Activated T-cell treated with anti-CD3 and anti-CD28 coated beads for 1 hour (primary cell): ENCODE data around the gene KRTAP5-5.
"Not testable (repeated sequence)": the region's sequence is repeated elsewhere in the genome, so short reads cannot be mapped to it uniquely, and the experiment has no call there.

Experiments
- DNase-seq: peaks from one replicate; pipeline ENCODE4 v3.0.0-alpha.2; 2020; ENCODE audit warnings: low read depth

KRTAP5-5 gene

GRCh38 chr11:1656670-1657069 lies 27.1 kb downstream of the KRTAP5-5 start:
- DNase-seq, result no peak

DNA sequence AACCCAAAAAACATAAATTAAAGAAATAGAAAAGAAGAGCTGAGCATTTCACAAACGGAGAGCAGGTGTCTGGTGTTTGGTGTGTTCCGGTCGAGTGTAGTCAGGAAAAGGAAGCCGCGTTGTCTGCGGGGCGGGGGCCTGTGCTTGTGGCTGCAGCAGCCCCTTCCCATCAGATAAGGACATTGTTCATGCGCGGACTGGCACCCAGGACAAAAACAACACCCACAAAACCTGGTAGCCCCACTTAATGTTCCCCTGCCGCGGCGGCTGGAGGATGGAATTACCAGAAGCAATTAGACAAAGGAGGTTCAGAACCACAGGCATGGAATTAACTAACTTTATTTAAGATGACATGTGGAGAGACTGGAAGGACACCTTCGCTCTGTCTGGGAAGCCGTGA lies 29.9 kb downstream of the KRTAP5-5 start:
- DNase-seq, result no peak

GRCh38 chr11:1660111-1660867 lies 30.7 kb downstream of the KRTAP5-5 start:
- DNase-seq, result no peak

GRCh38 chr11:1661454-1662269 lies 32.1 kb downstream of the KRTAP5-5 start:
- not testable (repeated sequence) for DNase-seq

- not testable (repeated sequence) for DNase-seq
Observed at GRCh38 chr11:1662699-1663283, 33.2 kb downstream of the KRTAP5-5 start.

DNA sequence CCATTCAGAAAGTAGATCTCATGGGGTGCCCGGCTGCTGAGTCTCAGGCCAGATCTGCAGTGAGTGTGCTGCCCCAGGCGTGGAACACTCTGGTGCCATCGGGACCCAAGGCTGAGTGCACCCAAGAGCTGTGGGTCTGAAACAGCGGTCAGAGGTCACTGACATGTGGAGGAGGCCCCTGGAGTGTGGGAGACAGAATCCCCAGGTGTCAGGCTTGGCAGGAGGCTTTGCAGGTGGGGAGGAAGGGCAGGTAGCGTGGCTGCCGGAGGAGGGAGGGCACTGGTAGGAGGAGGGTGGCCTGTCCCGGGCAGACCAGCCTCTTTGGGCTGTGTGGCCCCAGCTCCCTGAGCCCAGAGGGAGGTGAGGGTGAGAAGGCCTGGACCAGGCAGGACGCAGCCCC lies 35.7 kb downstream of the KRTAP5-5 start:
- no peak for DNase-seq

GRCh38 chr11:1667121-1667850 lies 37.7 kb downstream of the KRTAP5-5 start:
- DNase-seq, result no peak

- DNase-seq, result no peak
Observed at GRCh38 chr11:1667906-1668305, 38.3 kb downstream of the KRTAP5-5 start.

- no peak for DNase-seq
Observed at GRCh38 chr11:1668911-1669473, 39.4 kb downstream of the KRTAP5-5 start.

GRCh38 chr11:1669546-1670218 lies 40.1 kb downstream of the KRTAP5-5 start:
- DNase-seq, result no peak

DNA sequence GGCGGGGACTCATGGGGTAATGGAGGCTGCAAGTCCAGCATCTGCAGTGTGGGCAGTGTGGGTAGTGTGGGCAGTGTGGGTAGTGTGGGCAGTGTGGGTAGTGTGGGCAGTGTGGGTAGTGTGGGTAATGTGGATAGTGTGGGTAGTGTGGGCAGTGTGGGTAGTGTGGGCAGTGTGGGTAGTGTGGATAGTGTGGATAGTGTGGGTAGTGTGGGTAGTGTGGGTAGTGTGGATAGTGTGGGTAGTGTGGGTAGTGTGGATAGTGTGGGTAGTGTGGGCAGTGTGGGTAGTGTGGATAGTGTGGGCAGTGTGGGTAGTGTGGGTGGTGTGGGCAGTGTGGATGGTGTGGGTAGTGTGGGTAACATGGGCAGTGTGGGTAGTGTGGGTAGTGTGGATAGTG lies 40.9 kb downstream of the KRTAP5-5 start:
- not testable (repeated sequence) for DNase-seq

DNA sequence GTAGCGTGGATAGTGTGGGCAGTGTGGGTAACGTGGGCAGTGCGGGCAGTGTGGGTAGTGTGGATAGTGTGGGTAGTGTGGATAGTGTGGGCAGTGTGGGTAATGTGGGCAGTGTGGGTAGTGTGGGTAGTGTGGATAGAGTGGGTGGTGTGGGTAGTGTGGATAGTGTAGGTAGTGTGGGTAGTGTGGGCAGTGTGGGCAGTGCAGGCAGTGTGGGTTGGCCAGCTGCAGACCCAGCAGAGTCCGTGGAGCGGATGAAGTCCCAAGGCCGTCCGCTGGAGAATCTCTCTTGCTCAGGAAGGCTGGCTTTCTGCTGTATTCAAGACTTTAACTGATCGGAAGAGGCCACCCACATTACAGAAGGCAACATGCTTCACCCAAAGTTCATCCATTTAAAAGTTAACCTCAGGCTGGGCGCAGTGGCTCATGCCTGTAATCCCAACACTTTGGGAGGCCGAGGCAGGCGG lies 41.4 kb downstream of the KRTAP5-5 start:
- DNase-seq, result no peak

- DNase-seq, result no peak
Observed at GRCh38 chr11:1671658-1672057, 42.1 kb downstream of the KRTAP5-5 start.

GRCh38 chr11:1672613-1673350 lies 43.2 kb downstream of the KRTAP5-5 start:
- DNase-seq, result no peak

GRCh38 chr11:1673446-1674172 lies 44.0 kb downstream of the KRTAP5-5 start:
- DNase-seq, result no peak

DNA sequence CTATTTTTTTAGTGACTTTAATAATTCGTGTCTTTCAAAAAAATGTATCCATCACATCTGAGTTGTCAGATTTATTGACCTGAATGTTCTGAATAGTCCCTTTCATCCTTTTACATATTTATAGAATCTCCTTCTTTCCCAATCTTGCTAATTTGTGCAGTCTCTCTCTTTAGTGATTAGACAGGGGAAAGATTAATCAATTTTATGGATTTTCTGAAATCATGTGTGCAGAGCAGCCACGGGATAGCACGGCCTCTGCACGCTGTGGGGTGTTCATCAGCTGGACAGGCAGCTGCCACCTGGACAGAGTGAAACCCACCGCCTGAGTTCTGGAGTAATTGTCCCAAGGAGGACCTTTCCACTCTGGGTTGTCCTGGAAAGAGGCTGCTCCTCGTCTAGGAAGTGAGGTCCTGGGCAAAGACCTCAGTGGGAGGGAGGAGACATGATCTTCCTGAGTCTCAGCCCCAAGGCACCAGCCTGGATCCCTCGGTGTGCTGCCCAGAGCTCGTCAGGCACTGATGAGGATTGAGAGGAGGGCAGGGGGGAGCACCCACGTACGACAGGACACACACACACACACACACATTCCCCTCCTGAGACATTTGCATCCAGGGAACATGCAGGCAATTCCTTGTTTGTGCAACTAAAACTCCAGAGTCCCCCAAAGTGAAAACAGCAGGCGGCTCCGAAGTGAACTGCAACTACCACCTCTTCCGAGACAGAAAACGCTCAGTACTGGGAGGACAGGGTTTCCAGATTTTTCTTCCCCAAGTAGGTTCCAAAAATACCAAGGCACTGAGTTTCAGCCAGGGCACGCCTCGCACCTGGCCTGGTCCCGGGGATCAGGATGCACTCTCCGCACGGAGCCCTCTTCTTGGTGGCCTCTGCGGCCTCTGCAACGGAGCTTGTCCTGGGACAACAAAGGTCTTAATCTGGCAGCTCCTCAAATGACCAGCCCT lies 44.9 kb downstream of the KRTAP5-5 start:
- no peak for DNase-seq

GRCh38 chr11:1675536-1676228 lies 46.1 kb downstream of the KRTAP5-5 start:
- no peak for DNase-seq

- DNase-seq, result no peak
Observed at GRCh38 chr11:1676229-1676740, 46.7 kb downstream of the KRTAP5-5 start.
